SK-N-MC (cell line): Measurements from ENCODE around the gene KISS1.

Experiments used
- EZH2 ChIP-seq: fragments of 200-600 bp; sonication (generic); IDR thresholded peaks from one replicate; pipeline ENCODE4 v1.6.1; 2017; ENCODE audit warnings: antibody characterized with exemption
- POLR2AphosphoS5 ChIP-seq: IDR thresholded peaks from 2 replicates; pipeline ENCODE4 v1.6.1; 2012; ENCODE audit warnings: mild to moderate bottlenecking, low read depth, low read length, borderline replicate concordance

DNA sequence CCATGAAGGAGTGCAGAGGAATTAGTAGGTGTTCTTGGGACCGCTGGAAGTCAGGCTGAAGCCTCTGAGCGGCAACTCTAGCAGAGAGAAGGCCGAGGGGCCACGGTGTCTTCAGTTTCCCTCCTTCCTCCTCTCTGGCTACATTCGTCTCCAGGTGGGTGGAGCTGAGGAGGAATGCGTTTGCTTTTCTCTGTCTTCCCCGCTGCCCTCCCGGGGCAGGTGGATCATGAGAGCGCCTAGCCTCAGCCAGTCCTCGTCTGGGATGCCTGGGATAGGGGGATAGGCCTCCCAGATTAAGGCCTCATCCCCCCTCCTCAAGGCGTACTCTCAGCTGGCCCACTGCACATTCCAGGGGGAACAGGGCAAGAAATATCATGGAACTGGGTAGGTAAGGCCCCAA, 25.0 kb upstream of the KISS1 start:
- TF ChIP-seq EZH2 (no peak), POLR2AphosphoS5 (no peak)
